ENCODE results near the gene GPR137C. TPM values are rescaled to one million over a fixed set of nuclear protein-coding genes. Genes with fewer than 3 reads are reported as not detected.

GPR137C gene
- total and polyA plus RNA-seq, 2 of the 8 experiments (the other 6 are each of a cell fraction or from before 2014, with no cell fraction given): 2.7 to 4.3 TPM

DNA sequence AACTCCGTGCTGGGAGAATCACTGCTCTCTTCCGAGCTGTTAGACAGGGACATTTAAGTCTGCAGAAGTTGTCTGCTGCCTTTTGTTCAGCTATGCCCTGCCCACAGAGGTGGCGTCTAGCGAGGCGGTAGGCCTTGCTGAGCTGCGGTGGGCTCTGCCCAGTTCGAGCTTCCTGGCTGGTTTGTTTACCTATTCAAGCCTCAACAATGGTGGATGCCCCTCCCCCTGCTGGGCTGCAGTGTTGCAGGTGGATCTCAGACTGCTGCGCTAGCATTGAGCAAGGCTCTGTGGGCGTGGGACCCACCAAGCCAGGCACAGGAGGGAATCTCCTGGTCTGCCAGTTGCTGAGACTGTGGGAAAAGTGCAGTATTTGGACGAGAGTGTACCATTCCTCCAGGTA lies 43.7 kb downstream of the GPR137C start:
- Histone ChIP-seq H3K4me1 (replicated peaks in 1 of 4; ENCODE audit: control insufficient read depth in 3 of 4, insufficient read depth in 4 of 4, low read length in 3 of 4) (peaks cover 0 to 5% (median 0%) of the 10 kb centered on the region in 4 experiments; a peak in 4 of 7 replicates), H3K27me3 (replicated peaks in 1 of 4; ENCODE audit: control insufficient read depth in 3 of 4, extremely low read depth in 1 of 4, insufficient read depth in 3 of 4, low read length in 3 of 4) (no peaks in the 10 kb centered on the region), H3K9ac (replicated peaks in 1 of 4; ENCODE audit: extremely low read depth in 1 of 4, low read depth in 3 of 4, low read length in 3 of 4) (no peak overlapping the region), H3K4me3 (ENCODE audit: extremely low read depth in 1 of 4, insufficient read depth in 2 of 4, low read depth in 3 of 4, low read length in 4 of 4) (no peak overlapping the region), H3K23ac (ENCODE audit: insufficient read length) (no peak overlapping the region), H2BK12ac (ENCODE audit: low read depth, low read length) (no peak overlapping the region), H3K9me3 (ENCODE audit: insufficient read depth in 2 of 2, low read depth in 1 of 2, low read length in 1 of 2) (no peaks in the 10 kb centered on the region; a peak in 1 of 4 replicates), H2BK5ac (ENCODE audit: low read depth, low read length) (no peak overlapping the region), H3K27ac (ENCODE audit: low read depth, low read length) (no peak overlapping the region), H4K5ac (ENCODE audit: insufficient read length, low read depth, low read length) (no peak overlapping the region), H4K20me1 (replicated peaks in 1 of 2; ENCODE audit: control insufficient read depth in 1 of 2, insufficient read depth in 2 of 2, low read length in 2 of 2) (no peaks in the 10 kb centered on the region), H2BK15ac (ENCODE audit: low read length) (no peak overlapping the region), H2BK120ac (replicated peaks; ENCODE audit: low read depth, low read length) (no peak overlapping the region), H2AFZ (ENCODE audit: low read length) (no peak overlapping the region), H3K18ac (ENCODE audit: extremely low read depth, low read length) (no peak overlapping the region), H3K79me2 (ENCODE audit: control insufficient read depth in 1 of 2, insufficient read depth in 2 of 2, low read length in 2 of 2) (no peaks in the 10 kb centered on the region), H3K23me2 (ENCODE audit: low read depth, low read length) (no peaks in the 10 kb centered on the region), H3K56ac (replicated peaks; ENCODE audit: insufficient read length, low read depth, low read length) (no peak overlapping the region), H4K8ac (ENCODE audit: extremely low read depth, insufficient read depth, low read length) (no peak overlapping the region), H2BK20ac (ENCODE audit: low read length) (no peak overlapping the region), H2AK5ac (ENCODE audit: low read depth, low read length) (no peak overlapping the region), H4K91ac (replicated peaks; ENCODE audit: insufficient read length, low read length) (no peak overlapping the region), H3K79me1 (ENCODE audit: low read depth, low read length) (no peaks in the 10 kb centered on the region), H3K4ac (replicated peaks; ENCODE audit: insufficient read length, low read depth, low read length) (no peak overlapping the region), H3K14ac (ENCODE audit: insufficient read length) (no peak overlapping the region), H3K4me2 (ENCODE audit: insufficient read depth in 1 of 2, low read depth in 2 of 2, low read length in 2 of 2) (peak overlapping the region; percentile 1 to 41; a peak in 1 of 4 replicates), H3K36me3 (ENCODE audit: control insufficient read depth in 2 of 4, insufficient read depth in 4 of 4, low read length in 3 of 4) (no peaks in the 10 kb centered on the region)
- ChIA-PET POLR2A (ENCODE audit: partially characterized antibody) (no interaction called here), CTCF (ENCODE audit: partially characterized antibody) (interaction anchor here (1.2 kb wide), 1 partner anchor 69 kb away, joined by 4 read pairs; no protein-coding TSS in a partner anchor)
- DNase-seq (ENCODE audit: low read depth in 1 of 2, low spot score in 2 of 2) (peak; percentile 36 to 56), FAIRE-seq (no peak)
- 67% methylated on average over 10 of the region's 10 CpGs; no CpG with 5 or more reads in 1 of the 2 experiments for WGBS, 2 experiments (ENCODE audit: extremely low coverage in 1 of 2, insufficient coverage in 1 of 2, insufficient read length in 1 of 2, insufficient replicate concordance in 2 of 2, low coverage in 1 of 2, low lambda C conversion rate in 2 of 2, missing lambda C conversion rate in 1 of 2)
- no peak for TF ChIP-seq GABPA (IDR thresholded peaks at IDR 0.05; ENCODE audit: borderline replicate concordance, insufficient read depth, low read length)
- no peak for TF ChIP-seq CEBPB (IDR thresholded peaks at IDR 0.05; ENCODE audit: low read depth, low read length)
- no peak for TF ChIP-seq RNF2 (IDR thresholded peaks at IDR 0.05; ENCODE audit: borderline replicate concordance, low read depth, low read length, missing control alignments, poor library complexity, severe bottlenecking)
- TF ChIP-seq HDAC2 (IDR thresholded peaks at IDR 0.05; ENCODE audit: borderline replicate concordance in 1 of 2, low read depth in 2 of 2, low read length in 2 of 2): no peak
- TF ChIP-seq RBBP5 (IDR thresholded peaks at IDR 0.05; ENCODE audit: borderline replicate concordance, low read depth, low read length): no peak
- no peak for TF ChIP-seq MAFK (IDR thresholded peaks at IDR 0.05; ENCODE audit: low read depth, low read length)
- no peak for TF ChIP-seq USF2 (IDR thresholded peaks at IDR 0.05; ENCODE audit: low read length)
- TF ChIP-seq RFX5 (IDR thresholded peaks at IDR 0.05; ENCODE audit: borderline replicate concordance, low read depth, low read length): no peak
- TF ChIP-seq TCF12 (IDR thresholded peaks at IDR 0.05; ENCODE audit: low read depth, low read length): no peak
- TF ChIP-seq KDM1A (IDR thresholded peaks at IDR 0.05; ENCODE audit: borderline replicate concordance, low read length): no peak
- no peak for TF ChIP-seq ATF3 (IDR thresholded peaks at IDR 0.05; ENCODE audit: insufficient read depth, low read depth, low read length)
